ENCODE measurements around the gene SLAMF6. TPM values are rescaled to one million over a fixed set of nuclear protein-coding genes. Genes with fewer than 3 reads are reported as not detected.

SLAMF6 gene
- total RNA-seq, 6 donors from 2014 or later, result 2.7 to 10.7 (median 3.4) TPM

DNA sequence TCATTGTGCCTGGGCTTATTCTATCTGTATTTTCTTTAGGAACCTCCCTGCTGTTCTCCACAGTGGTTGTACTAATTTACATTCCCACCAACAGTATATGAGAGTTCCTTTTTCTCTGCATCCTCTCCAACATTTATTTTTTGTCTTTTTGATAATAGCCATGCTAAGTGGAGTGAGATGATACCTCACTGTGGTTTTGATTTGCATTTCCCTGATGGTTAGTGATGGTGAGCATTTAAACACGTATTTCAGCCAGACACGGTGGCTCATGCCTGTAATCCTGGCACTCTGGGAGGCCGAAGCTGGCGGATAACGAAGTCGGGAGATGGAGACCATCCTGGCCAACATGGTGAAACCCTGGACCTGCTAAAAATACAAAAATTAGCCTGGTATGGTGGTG lies 57.9 kb downstream of the SLAMF6 start:
- H3K4me1 ChIP-seq, result no peaks in the 10 kb centered on the region
- TF ChIP-seq EP300 (IDR thresholded peaks at IDR 0.05) (no peak), POLR2AphosphoS5 (IDR thresholded peaks at IDR 0.05) (no peak), POLR2A (IDR thresholded peaks at IDR 0.05) (no peak)
- TF ChIP-seq, protein P1, sequence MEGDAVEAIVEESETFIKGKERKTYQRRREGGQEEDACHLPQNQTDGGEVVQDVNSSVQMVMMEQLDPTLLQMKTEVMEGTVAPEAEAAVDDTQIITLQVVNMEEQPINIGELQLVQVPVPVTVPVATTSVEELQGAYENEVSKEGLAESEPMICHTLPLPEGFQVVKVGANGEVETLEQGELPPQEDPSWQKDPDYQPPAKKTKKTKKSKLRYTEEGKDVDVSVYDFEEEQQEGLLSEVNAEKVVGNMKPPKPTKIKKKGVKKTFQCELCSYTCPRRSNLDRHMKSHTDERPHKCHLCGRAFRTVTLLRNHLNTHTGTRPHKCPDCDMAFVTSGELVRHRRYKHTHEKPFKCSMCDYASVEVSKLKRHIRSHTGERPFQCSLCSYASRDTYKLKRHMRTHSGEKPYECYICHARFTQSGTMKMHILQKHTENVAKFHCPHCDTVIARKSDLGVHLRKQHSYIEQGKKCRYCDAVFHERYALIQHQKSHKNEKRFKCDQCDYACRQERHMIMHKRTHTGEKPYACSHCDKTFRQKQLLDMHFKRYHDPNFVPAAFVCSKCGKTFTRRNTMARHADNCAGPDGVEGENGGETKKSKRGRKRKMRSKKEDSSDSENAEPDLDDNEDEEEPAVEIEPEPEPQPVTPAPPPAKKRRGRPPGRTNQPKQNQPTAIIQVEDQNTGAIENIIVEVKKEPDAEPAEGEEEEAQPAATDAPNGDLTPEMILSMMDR (IDR thresholded peaks at IDR 0.05), result no peak
- no peak for DNase-seq
- H3K4me3 ChIP-seq, result no peak overlapping the region
- H3K27me3 ChIP-seq, result no peaks in the 10 kb centered on the region
- no peaks in the 10 kb centered on the region for H3K9me3 ChIP-seq
- 95% methylated on average over 6 of the region's 6 CpGs for WGBS, 2 donors
- H3K27ac ChIP-seq, result no peak overlapping the region
- H3K36me3 ChIP-seq, result no peaks in the 10 kb centered on the region
- no peak for ATAC-seq (ENCODE audit: low FRiP score in 2 of 2)

DNA sequence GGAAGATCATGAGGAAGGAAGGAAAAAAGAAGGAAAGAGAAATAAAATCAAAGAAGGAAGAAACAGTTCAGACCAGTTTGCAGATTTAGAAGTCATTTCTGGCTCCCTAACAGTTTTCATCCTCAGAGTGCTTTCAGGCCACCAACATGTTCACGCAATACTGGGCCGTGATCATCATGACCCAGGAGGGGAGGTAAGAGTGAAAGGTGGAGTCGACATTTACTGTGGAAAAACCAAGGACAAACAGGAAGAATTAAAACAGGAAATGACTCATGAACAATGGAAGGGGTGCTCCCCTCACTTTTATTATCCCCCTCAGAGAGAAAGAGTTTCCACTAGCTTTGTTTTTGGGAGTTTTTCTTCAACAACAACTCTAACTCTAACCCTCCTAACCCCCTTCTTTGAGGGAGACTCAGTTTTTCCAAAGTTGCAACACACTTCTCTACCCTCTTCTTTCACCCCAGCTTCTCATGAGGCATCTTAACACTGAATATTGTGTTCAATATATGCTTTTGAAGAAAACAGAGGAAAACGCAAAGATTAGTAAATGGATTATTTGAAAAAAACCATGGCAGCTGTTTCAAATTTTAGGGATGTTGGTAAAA lies 62.3 kb downstream of the SLAMF6 start:
- no peaks in the 10 kb centered on the region for H3K36me3 ChIP-seq
- TF ChIP-seq POLR2AphosphoS5 (IDR thresholded peaks at IDR 0.05) (no peak), EP300 (IDR thresholded peaks at IDR 0.05) (no peak), POLR2A (IDR thresholded peaks at IDR 0.05) (no peak)
- TF ChIP-seq, protein P1 (IDR thresholded peaks at IDR 0.05), result no peak
- H3K4me3 ChIP-seq, result no peak overlapping the region
- no peaks in the 10 kb centered on the region for H3K27me3 ChIP-seq
- H3K27ac ChIP-seq, result no peak overlapping the region
- 58 to 60% methylated on average over 4 of the region's 4 CpGs for WGBS, 2 donors
- no peaks in the 10 kb centered on the region for H3K9me3 ChIP-seq
- H3K4me1 ChIP-seq, result no peaks in the 10 kb centered on the region
- DNase-seq (no peak), ATAC-seq (ENCODE audit: low FRiP score in 2 of 2) (no peak)

DNA sequence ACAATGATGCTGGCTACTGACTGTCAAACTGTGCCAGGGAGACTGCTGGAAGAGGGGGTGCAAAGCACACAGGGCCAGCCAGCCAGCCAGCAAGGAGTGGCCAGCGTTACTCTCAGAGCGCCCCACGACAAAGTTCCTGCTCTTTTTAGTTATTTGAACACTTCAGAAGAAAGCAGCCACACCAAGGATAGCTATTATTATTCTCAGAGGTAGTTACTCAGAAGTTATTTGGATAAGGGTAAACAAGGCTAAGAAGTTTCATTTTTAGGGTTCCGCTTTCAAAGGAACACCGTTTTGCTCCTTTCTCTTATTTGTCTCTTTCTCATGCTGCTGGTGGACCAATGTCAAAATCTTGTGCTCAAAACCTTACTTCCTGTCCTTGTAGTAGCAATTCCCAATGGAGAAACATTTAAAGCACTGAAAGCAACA lies 62.8 kb downstream of the SLAMF6 start:
- no peaks in the 10 kb centered on the region for H3K4me1 ChIP-seq
- TF ChIP-seq POLR2A (IDR thresholded peaks at IDR 0.05), result no peak
- TF ChIP-seq EP300 (IDR thresholded peaks at IDR 0.05), result no peak
- TF ChIP-seq, protein P1 (IDR thresholded peaks at IDR 0.05), result no peak
- no peak for TF ChIP-seq POLR2AphosphoS5 (IDR thresholded peaks at IDR 0.05)
- no peak overlapping the region for H3K27ac ChIP-seq
- no peaks in the 10 kb centered on the region for H3K9me3 ChIP-seq
- DNase-seq (peak in 1 of 2 donors; percentile 15), ATAC-seq (ENCODE audit: low FRiP score in 2 of 2) (no peak)
- H3K4me3 ChIP-seq, result no peak overlapping the region
- no peaks in the 10 kb centered on the region for H3K27me3 ChIP-seq
- WGBS, 2 donors, result 66 to 69% methylated on average over 5 of the region's 5 CpGs
- H3K36me3 ChIP-seq, result no peaks in the 10 kb centered on the region

DNA sequence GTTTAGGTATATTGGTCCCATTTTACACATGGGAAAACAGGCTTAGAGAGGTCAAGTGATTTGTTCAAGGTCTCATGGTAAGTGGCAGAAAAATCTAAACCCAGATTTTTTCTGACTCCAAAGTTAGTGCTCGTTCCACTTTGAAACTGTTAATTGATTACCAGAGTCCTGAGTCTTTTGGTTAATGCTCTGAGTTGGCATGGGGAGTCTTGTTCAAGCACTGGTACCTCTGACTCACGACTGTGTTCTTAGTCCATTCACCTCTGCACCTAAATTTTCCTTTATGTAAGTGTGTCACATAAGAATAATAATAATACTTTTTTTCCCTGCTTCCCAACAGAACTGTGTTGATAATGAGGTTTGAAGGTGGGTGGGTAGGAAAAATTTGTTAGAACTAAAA lies 63.4 kb downstream of the SLAMF6 start:
- Histone ChIP-seq H3K9me3 (no peaks in the 10 kb centered on the region), H3K4me3 (no peak overlapping the region), H3K4me1 (no peaks in the 10 kb centered on the region), H3K27me3 (no peaks in the 10 kb centered on the region), H3K36me3 (no peaks in the 10 kb centered on the region), H3K27ac (no peak overlapping the region)
- 82 to 91% methylated on average over 2 of the region's 2 CpGs for WGBS, 2 donors
- DNase-seq, result no peak
- TF ChIP-seq POLR2AphosphoS5 (IDR thresholded peaks at IDR 0.05) (no peak), POLR2A (IDR thresholded peaks at IDR 0.05) (no peak), EP300 (IDR thresholded peaks at IDR 0.05) (no peak)
- TF ChIP-seq, protein P1 (IDR thresholded peaks at IDR 0.05), result no peak
- no peak for ATAC-seq (ENCODE audit: low FRiP score in 2 of 2)

DNA sequence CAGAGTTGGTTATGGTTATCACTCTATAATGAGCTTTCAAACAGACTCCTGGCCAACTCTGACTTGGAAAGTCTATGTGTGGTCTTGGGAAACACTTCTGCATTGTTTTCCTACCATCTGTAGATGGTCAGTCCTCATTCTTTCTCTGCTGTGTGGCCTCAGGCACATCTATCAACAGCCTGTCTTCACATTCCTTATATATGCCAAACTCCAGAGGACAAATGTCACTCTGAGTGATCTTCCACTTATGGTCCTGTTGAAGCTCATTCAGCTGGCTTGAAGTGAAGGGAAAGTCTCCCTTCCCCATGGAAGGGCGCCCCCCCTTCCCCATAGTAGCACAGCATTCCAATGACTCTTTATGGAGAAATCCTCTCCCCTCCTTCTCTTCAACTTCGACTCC lies 64.0 kb downstream of the SLAMF6 start:
- 50 to 59% methylated on average over 2 of the region's 2 CpGs for WGBS, 2 donors
- H3K4me1 ChIP-seq, result no peaks in the 10 kb centered on the region
- H3K27me3 ChIP-seq, result no peaks in the 10 kb centered on the region
- no peak overlapping the region for H3K27ac ChIP-seq
- H3K4me3 ChIP-seq, result no peak overlapping the region
- ATAC-seq (ENCODE audit: low FRiP score in 2 of 2) (no peak), DNase-seq (no peak)
- no peaks in the 10 kb centered on the region for H3K9me3 ChIP-seq
- TF ChIP-seq, protein P1 (IDR thresholded peaks at IDR 0.05), result no peak
- no peak for TF ChIP-seq EP300 (IDR thresholded peaks at IDR 0.05)
- TF ChIP-seq POLR2AphosphoS5 (IDR thresholded peaks at IDR 0.05), result no peak
- no peak for TF ChIP-seq POLR2A (IDR thresholded peaks at IDR 0.05)
- no peaks in the 10 kb centered on the region for H3K36me3 ChIP-seq
